ENCODE measurements around the gene KLF3. TPM values are rescaled to one million over a fixed set of nuclear protein-coding genes. Genes with fewer than 3 reads are reported as not detected.

Gene KLF3
- total and polyA plus RNA-seq, 9 of the 15 experiments (the other 6 are each of a cell fraction or from before 2014, with no cell fraction given): 9.9 to 47.2 (median 18.1) TPM

DNA sequence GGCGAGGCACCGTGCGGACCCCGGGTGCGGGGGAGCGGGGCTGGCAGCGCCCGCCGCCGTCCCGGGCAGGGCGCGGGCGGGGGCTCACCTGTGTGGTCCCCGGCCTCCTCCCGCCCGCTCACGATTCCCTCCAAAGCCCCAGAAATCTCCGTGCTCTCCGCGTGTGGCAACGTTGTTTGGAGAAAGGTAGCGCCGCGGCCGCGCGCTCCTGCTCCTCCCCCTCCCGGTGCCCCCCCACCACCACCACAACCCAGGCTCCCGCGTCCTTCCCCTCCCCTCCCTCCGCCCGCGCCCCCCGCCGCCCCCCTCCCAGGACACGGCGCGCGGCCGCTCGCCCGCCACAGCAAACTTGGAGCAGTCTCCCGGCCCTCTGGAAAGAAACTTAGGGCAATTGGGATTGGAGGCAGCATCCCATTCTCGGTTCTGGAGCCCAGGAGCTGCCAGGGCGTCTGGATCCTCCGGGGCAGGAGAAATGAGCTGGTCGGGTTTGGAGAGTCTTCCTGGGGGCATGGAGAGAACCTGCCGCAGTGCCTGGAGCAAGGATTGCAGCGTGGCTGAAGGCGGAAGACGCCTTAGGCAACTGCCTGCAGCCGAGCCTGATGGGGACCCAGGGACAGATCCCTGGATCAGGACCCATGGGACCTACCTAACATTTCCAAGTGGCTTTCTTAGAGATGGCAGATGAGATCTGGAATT, 855 bp downstream of the KLF3 start (continued):
- TF ChIP-seq RBM34 (IDR thresholded peaks at IDR 0.05; ENCODE audit: borderline replicate concordance, insufficient read depth, low read length) (no peak), ARNT (IDR thresholded peaks at IDR 0.05) (no peak), POLR3G (IDR thresholded peaks at IDR 0.05; ENCODE audit: extremely low read depth, insufficient read length, insufficient replicate concordance) (no peak), JUND (IDR thresholded peaks at IDR 0.05; ENCODE audit: borderline replicate concordance, low read depth, low read length) (no peak), JUND (tag; IDR thresholded peaks at IDR 0.05; ENCODE audit: borderline replicate concordance, low read depth, low read length) (no peak; the same call in 2 of the 3 replicates), ZNF324 (CRISPR knock-in tag; IDR thresholded peaks at IDR 0.05) (no peak), CTCFL (IDR thresholded peaks at IDR 0.05; ENCODE audit: borderline replicate concordance, insufficient read depth, low read depth, low read length, poor library complexity, severe bottlenecking) (no peak), HOXB6 (CRISPR knock-in tag; IDR thresholded peaks at IDR 0.05; ENCODE audit: borderline replicate concordance) (no peak), CHCHD3 (CRISPR knock-in tag; IDR thresholded peaks at IDR 0.05) (no peak), HCFC1 (IDR thresholded peaks at IDR 0.05; ENCODE audit: low read depth, low read length) (no peak), CBX5 (IDR thresholded peaks at IDR 0.05; ENCODE audit: borderline replicate concordance, low read depth) (no peak), ZNF707 (CRISPR knock-in tag; conservative IDR thresholded peaks at IDR 0.05) (no peak), ZBTB40 (IDR thresholded peaks at IDR 0.05) (no peak), ZBTB40 (CRISPR knock-in tag; IDR thresholded peaks at IDR 0.05) (no peak)
- TF ChIP-seq, protein P1, sequence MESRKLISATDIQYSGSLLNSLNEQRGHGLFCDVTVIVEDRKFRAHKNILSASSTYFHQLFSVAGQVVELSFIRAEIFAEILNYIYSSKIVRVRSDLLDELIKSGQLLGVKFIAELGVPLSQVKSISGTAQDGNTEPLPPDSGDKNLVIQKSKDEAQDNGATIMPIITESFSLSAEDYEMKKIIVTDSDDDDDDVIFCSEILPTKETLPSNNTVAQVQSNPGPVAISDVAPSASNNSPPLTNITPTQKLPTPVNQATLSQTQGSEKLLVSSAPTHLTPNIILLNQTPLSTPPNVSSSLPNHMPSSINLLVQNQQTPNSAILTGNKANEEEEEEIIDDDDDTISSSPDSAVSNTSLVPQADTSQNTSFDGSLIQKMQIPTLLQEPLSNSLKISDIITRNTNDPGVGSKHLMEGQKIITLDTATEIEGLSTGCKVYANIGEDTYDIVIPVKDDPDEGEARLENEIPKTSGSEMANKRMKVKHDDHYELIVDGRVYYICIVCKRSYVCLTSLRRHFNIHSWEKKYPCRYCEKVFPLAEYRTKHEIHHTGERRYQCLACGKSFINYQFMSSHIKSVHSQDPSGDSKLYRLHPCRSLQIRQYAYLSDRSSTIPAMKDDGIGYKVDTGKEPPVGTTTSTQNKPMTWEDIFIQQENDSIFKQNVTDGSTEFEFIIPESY (CRISPR knock-in tag; IDR thresholded peaks at IDR 0.05): no peak

All from K562 (cell line).